Hindlimb muscle (tissue), 1 donor: Measurements from ENCODE around the gene SOD2. TPM values are rescaled to one million over a fixed set of nuclear protein-coding genes. Genes with fewer than 3 reads are reported as not detected.
A peak's percentile ranks its signal among the peaks of the same experiment; 100 is the strongest.
"Not testable (repeated sequence)": the region's sequence is repeated elsewhere in the genome, so short reads cannot be mapped to it uniquely, and the experiment has no call there.

Experiments
- DNase-seq: peaks from one replicate; pipeline ENCODE4 v3.0.0-alpha.2; 2013
- polyA plus RNA-seq: library from polyadenylated mRNA; unstranded; fragments of 120-200 nt; gene quantifications from one replicate; pipeline ENCODE4 v1.2.1, GENCODE V29; 2013; ENCODE audit not compliant: insufficient read length

The SOD2 gene
- polyA plus RNA-seq, 1 donor: 95.9 TPM

GRCh38 chr6:159681191-159681880 is 11.7 kb downstream of the SOD2 start:
- DNase-seq: no peak

GRCh38 chr6:159680104-159680503 is 12.9 kb downstream of the SOD2 start:
- no peak for DNase-seq

GRCh38 chr6:159679091-159680077 is 13.7 kb downstream of the SOD2 start:
- no peak for DNase-seq

- no peak for DNase-seq
Measured at GRCh38 chr6:159678574-159678973, 14.5 kb downstream of the SOD2 start.

GRCh38 chr6:159677506-159678165 is 15.4 kb downstream of the SOD2 start:
- no peak for DNase-seq

GRCh38 chr6:159676890-159677505 is 16.0 kb downstream of the SOD2 start:
- no peak for DNase-seq

GRCh38 chr6:159676236-159676635 is 16.8 kb downstream of the SOD2 start:
- not testable (repeated sequence) for DNase-seq

- no peak for DNase-seq
Measured at GRCh38 chr6:159665868-159666635, 27.0 kb downstream of the SOD2 start.

- DNase-seq: not testable (repeated sequence)
Measured at GRCh38 chr6:159663368-159663889, 29.6 kb downstream of the SOD2 start.

GRCh38 chr6:159661977-159662376 is 31.1 kb downstream of the SOD2 start:
- not testable (repeated sequence) for DNase-seq

- DNase-seq: no peak
Measured at GRCh38 chr6:159655409-159655988, 37.5 kb downstream of the SOD2 start.

- peak; percentile 70 for DNase-seq
Measured at GRCh38 chr6:159654483-159655098, 38.5 kb downstream of the SOD2 start.

GRCh38 chr6:159650314-159650713 is 42.7 kb downstream of the SOD2 start:
- DNase-seq: no peak

- no peak for DNase-seq
Measured at GRCh38 chr6:159649441-159649840, 43.6 kb downstream of the SOD2 start.

GRCh38 chr6:159646733-159647132 is 46.3 kb downstream of the SOD2 start:
- no peak for DNase-seq

- no peak for DNase-seq
Measured at GRCh38 chr6:159646116-159646515, 46.9 kb downstream of the SOD2 start.

- DNase-seq: no peak
Measured at GRCh38 chr6:159645640-159646039, 47.4 kb downstream of the SOD2 start.
